ENCODE results near the gene TJP1.

- TF ChIP-seq POLR2A (IDR thresholded peaks at IDR 0.05) (no peak), EP300 (IDR thresholded peaks at IDR 0.05) (no peak)
- TF ChIP-seq, protein P1, sequence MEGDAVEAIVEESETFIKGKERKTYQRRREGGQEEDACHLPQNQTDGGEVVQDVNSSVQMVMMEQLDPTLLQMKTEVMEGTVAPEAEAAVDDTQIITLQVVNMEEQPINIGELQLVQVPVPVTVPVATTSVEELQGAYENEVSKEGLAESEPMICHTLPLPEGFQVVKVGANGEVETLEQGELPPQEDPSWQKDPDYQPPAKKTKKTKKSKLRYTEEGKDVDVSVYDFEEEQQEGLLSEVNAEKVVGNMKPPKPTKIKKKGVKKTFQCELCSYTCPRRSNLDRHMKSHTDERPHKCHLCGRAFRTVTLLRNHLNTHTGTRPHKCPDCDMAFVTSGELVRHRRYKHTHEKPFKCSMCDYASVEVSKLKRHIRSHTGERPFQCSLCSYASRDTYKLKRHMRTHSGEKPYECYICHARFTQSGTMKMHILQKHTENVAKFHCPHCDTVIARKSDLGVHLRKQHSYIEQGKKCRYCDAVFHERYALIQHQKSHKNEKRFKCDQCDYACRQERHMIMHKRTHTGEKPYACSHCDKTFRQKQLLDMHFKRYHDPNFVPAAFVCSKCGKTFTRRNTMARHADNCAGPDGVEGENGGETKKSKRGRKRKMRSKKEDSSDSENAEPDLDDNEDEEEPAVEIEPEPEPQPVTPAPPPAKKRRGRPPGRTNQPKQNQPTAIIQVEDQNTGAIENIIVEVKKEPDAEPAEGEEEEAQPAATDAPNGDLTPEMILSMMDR (IDR thresholded peaks at IDR 0.05) = no peak
These were observed 47.4 kb downstream of the TJP1 start for GRCh38 chr15:29774900-29775299.

Measured in gastroesophageal sphincter (tissue), 3 donors.